ENCODE measurements around the gene TEAD4. TPM values are rescaled to one million over a fixed set of nuclear protein-coding genes. Genes with fewer than 3 reads are reported as not detected.
A peak's percentile ranks its signal among the peaks of the same experiment; 100 is the strongest.

TEAD4 gene
- total and polyA plus RNA-seq, 11 donors, result 5.7 to 59.2 (median 16.1) TPM

DNA sequence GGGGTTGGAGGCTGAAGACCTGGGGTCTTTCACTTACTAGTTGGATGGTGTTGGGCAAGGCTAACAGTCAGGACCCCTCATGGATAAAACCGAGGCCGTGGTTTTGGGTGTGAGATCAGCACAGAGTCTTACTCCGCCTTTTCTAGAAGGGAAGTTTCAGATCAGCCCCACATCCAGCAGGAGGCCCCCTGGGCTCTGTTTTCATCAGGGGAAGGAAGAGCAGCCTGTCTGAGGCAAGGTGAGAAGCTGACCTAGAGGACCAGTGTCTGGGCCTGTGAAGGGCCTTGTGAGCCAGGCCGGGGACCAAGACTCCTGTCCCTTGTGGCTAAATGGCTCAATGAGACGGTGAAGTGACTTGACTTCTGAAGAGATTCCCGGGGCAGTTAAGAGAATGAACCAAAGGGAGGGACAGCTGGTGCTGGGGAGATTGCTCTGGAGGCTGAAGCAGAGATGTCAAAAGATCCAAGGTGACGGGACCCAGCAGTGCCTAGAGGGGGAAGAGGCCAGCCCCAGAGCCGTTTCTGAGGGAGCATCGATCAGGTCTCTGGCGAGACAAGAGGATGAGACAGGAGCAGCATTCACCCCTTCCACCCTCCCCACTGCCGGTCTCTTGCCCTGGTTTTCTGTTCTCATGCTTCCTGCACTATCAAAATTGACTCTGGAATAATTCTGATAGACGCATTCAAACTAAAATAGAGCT is 77.9 kb downstream of the TEAD4 start:
- Histone ChIP-seq H3K4me1 (peaks cover 0 to 38% (median 18%) of the 10 kb centered on the region in 12 donors), H3K4me3 (no peak overlapping the region), H3K27ac (no peak overlapping the region), H3K27me3 (no peaks in the 10 kb centered on the region), H3K9me3 (no peaks in the 10 kb centered on the region), H3K36me3 (peaks cover 0 to 31% (median 9%) of the 10 kb centered on the region in 9 donors)
- whole genome bisulfite sequencing, 4 donors, result 76 to 85% (median 81%) methylated on average over 12 of the region's 12 CpGs
- TF ChIP-seq, protein P1, sequence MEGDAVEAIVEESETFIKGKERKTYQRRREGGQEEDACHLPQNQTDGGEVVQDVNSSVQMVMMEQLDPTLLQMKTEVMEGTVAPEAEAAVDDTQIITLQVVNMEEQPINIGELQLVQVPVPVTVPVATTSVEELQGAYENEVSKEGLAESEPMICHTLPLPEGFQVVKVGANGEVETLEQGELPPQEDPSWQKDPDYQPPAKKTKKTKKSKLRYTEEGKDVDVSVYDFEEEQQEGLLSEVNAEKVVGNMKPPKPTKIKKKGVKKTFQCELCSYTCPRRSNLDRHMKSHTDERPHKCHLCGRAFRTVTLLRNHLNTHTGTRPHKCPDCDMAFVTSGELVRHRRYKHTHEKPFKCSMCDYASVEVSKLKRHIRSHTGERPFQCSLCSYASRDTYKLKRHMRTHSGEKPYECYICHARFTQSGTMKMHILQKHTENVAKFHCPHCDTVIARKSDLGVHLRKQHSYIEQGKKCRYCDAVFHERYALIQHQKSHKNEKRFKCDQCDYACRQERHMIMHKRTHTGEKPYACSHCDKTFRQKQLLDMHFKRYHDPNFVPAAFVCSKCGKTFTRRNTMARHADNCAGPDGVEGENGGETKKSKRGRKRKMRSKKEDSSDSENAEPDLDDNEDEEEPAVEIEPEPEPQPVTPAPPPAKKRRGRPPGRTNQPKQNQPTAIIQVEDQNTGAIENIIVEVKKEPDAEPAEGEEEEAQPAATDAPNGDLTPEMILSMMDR (IDR thresholded peaks at IDR 0.05), result no peak
- TF ChIP-seq POLR2A (IDR thresholded peaks at IDR 0.05), result no peak
- no peak for ATAC-seq
- DNase-seq, result peak in 3 of 5 donors; percentile 14 to 28 (median 19)
- intact Hi-C loops (cut with DNase I), result loop anchor here in 8 of 10 donors (5.0 to 10.0 kb wide), 6 partner anchors 72 to 292 kb away; partner anchors contain the start of gene TEX52 (in 6 of the 8)

DNA sequence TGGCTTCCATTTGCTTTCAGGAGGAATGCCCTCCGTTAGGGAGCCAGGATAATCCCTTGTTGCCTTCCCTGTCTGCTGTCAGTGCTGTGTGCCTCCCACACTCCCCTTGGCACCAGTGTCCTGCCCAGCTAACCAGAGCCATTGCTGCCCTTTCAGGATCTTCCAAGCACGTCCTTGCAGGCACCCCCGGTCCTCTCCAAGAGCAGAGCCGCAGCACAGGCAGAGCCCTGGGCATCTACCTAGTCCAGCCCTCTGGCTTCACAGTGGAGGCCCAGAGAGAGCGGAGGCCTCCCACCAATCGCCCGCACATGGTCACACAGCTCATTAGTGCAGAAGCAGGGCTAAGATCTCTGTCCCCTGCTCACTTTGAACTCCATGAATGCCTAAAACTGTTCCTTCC is 79.0 kb downstream of the TEAD4 start:
- ATAC-seq, result no peak
- Histone ChIP-seq H3K4me1 (peaks cover 0 to 34% (median 13%) of the 10 kb centered on the region in 12 donors), H3K4me3 (no peak overlapping the region), H3K27me3 (peaks cover 0 to 2% (median 0%) of the 10 kb centered on the region in 9 donors), H3K36me3 (peaks cover 0 to 31% (median 9%) of the 10 kb centered on the region in 9 donors), H3K27ac (no peak overlapping the region), H3K9me3 (no peaks in the 10 kb centered on the region)
- TF ChIP-seq POLR2A (IDR thresholded peaks at IDR 0.05), result no peak
- TF ChIP-seq, protein P1 (IDR thresholded peaks at IDR 0.05), result no peak
- peak in 3 of 5 donors; percentile 13 to 29 (median 13) for DNase-seq
- intact Hi-C loops (cut with DNase I), result loop anchor here in 8 of 10 donors (5.0 to 10.0 kb wide), 6 partner anchors 73 to 293 kb away; partner anchors contain the start of gene TEX52 (in 6 of the 8)
- WGBS, 4 donors, result 80 to 95% (median 89%) methylated on average over 4 to 7 of the region's 7 CpGs

- Histone ChIP-seq H3K27me3 (peaks cover 0 to 2% (median 0%) of the 10 kb centered on the region in 9 donors), H3K4me3 (no peak overlapping the region), H3K36me3 (peaks cover 0 to 31% (median 9%) of the 10 kb centered on the region in 9 donors), H3K27ac (no peak overlapping the region), H3K9me3 (no peaks in the 10 kb centered on the region), H3K4me1 (peaks cover 0 to 26% (median 9%) of the 10 kb centered on the region in 12 donors)
- intact Hi-C loops (cut with DNase I), result loop anchor here in 8 of 10 donors (5.0 to 10.0 kb wide), 6 partner anchors 74 to 294 kb away; partner anchors contain the start of gene TEX52 (in 6 of the 8)
- TF ChIP-seq, protein P1 (IDR thresholded peaks at IDR 0.05), result no peak
- no peak for TF ChIP-seq POLR2A (IDR thresholded peaks at IDR 0.05)
- peak in 2 of 5 donors; percentile 18 to 38 for DNase-seq
- 88 to 93% (median 92%) methylated on average over 11 of the region's 11 CpGs for WGBS, 4 donors
- no peak for ATAC-seq
Observed at GRCh38 chr12:3038926-3039510, 79.8 kb downstream of the TEAD4 start.
